Activated CD4-positive, alpha-beta memory T cell treated with anti-CD3 and anti-CD28 coated beads, Interleukin-2, amount 10 ng/mL, durations not matched to agents 7 days and 5 days (primary cell): ENCODE results near the gene IL23R. TPM values are rescaled to one million over a fixed set of nuclear protein-coding genes. Genes with fewer than 3 reads are reported as not detected.
"Not testable (repeated sequence)": the region's sequence is repeated elsewhere in the genome, so short reads cannot be mapped to it uniquely, and the experiment has no call there.

ENCODE experiments used
- CTCF ChIA-PET: fragments of 350-600 bp; sonication (Branson Sonifier 250); formaldehyde crosslinking; loops from one replicate; lab custom pipeline; 2021; ENCODE audit warnings: antibody characterized with exemption, inconsistent platforms; lab: Charles Lee
- POLR2A ChIA-PET: fragments of 350-600 bp; sonication (Branson Sonifier 250); formaldehyde crosslinking; loops from one replicate; lab custom pipeline; 2021; ENCODE audit warnings: antibody characterized with exemption; lab: Charles Lee
- DNase-seq: peaks from one replicate; pipeline ENCODE4 v3.0.0-alpha.2; 2020
- H3K27ac Mint-ChIP-seq: one replicate; pipeline ENCODE4 v1.8.0; 2021; ENCODE audit warnings: mild to moderate bottlenecking, mixed read lengths
- H3K27me3 Mint-ChIP-seq: one replicate; pipeline ENCODE4 v1.8.0; 2021; ENCODE audit warnings: mixed read lengths
- H3K36me3 Mint-ChIP-seq: one replicate; pipeline ENCODE4 v1.8.0; 2021; ENCODE audit warnings: low read depth, mixed read lengths
- H3K4me1 Mint-ChIP-seq: one replicate; pipeline ENCODE4 v1.8.0; 2021; ENCODE audit warnings: mixed read lengths
- H3K4me3 Mint-ChIP-seq: one replicate; pipeline ENCODE4 v1.8.0; 2021; ENCODE audit warnings: mild to moderate bottlenecking, mixed read lengths
- H3K9me3 Mint-ChIP-seq: one replicate; pipeline ENCODE4 v1.8.0; 2021; ENCODE audit warnings: mixed read lengths
- total RNA-seq, 2 experiments: library from RNA; stranded (reverse); gene quantifications; one replicate each; pipeline ENCODE4 v1.2.3, GENCODE V29; 2021

The IL23R gene
- total RNA-seq, 2 experiments from 2014 or later = 4.2 to 5.0 TPM

DNA sequence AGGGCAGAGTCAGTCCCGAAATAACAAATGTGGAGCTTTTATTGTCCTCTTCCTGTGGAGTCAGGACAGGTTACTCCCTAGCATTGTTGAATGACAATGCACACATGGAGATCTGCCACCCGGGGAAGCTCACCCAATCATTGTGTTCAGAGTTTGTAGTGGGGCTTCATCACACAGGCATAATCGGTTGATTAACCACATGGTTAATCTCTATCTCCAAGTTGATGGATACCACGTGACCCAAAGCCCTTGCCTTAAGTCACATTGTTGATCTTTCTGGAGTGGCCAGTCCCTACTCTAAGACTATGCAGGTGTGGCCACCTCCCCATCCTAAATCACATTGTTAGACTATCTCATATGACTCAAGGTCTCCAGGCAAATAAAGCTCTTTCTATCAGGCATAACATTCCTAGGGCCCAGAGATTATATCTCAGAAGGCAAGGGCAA lies 28.9 kb upstream of the IL23R start:
- Mint-ChIP-seq H3K4me1 (peaks cover 8% of the 10 kb centered on the region), H3K27me3 (peaks cover 8% of the 10 kb centered on the region), H3K36me3 (no peaks in the 10 kb centered on the region), H3K4me3 (no peak overlapping the region), H3K9me3 (no peaks in the 10 kb centered on the region), H3K27ac (no peak overlapping the region)
- POLR2A ChIA-PET = no interaction called here
- no peak for DNase-seq
- CTCF ChIA-PET = interaction anchor here (4.5 kb wide), 1 partner anchor 75 kb away, joined by 18 read pairs; no protein-coding TSS in a partner anchor

DNA sequence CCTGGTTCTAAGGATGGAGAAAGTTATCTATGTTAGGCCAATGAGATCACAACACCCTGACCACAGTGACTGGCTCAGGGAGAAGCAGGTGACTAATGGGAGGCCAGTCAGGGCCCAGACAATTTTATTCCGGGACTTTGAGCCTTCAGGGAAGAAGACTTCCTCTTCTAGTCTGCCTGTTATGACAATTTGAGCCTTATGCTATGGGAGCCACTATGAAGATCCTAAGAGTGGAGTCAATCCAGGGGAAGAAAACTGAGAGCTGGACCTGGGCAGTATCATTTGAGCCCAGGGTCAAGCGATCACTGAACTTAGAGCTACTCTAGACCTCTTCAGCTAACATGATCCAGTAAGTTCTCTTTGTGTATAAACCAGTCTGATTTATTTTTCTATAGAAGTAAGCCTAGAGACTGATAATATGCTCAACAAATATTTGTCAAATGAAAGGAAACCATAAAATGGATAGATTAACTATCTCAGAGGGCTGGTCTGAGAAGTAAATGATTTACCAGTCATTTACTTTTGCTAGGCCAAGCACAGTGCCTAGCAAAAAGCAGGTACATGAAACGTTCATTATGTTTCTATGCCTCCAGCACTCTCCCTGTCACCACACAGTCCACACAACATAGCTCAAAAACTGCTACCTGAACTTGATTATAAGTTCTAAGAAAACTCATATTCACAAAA lies 27.3 kb upstream of the IL23R start:
- Mint-ChIP-seq H3K4me3 (no peak overlapping the region), H3K36me3 (no peaks in the 10 kb centered on the region), H3K27me3 (peaks cover 8% of the 10 kb centered on the region), H3K4me1 (peaks cover 19% of the 10 kb centered on the region), H3K9me3 (no peaks in the 10 kb centered on the region), H3K27ac (no peak overlapping the region)
- no peak for DNase-seq
- POLR2A ChIA-PET = interaction anchor here (1.3 kb wide), 1 partner anchor 78 kb away, joined by 3 read pairs; no protein-coding TSS in a partner anchor
- CTCF ChIA-PET = interaction anchor here (4.5 kb wide), 1 partner anchor 73 kb away, joined by 18 read pairs; no protein-coding TSS in a partner anchor

DNA sequence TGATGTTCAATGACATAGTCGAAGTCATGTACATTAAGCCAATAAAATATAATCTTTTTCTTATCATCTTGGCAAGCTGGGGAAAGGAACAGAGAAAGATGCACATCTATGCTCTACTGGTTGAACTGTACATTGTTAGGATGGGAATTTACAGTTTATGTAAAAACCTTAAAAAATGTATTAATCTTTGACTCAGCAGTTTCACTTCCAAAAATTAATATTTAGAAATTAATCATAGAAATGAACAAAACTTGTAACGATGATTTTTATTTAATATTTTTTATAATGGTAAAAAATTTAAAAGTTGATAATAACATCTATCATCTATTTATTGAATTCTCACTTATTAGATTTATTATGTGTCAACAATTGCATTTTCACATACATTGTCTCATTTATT lies 25.8 kb upstream of the IL23R start:
- Mint-ChIP-seq H3K27ac (no peak overlapping the region), H3K4me1 (peaks cover 20% of the 10 kb centered on the region), H3K36me3 (no peaks in the 10 kb centered on the region), H3K9me3 (no peaks in the 10 kb centered on the region), H3K27me3 (peaks cover 8% of the 10 kb centered on the region), H3K4me3 (no peak overlapping the region)
- DNase-seq = no peak
- ChIA-PET POLR2A (no interaction called here), CTCF (interaction anchor here (2.7 kb wide), 1 partner anchor 72 kb away, joined by 20 read pairs; no protein-coding TSS in a partner anchor)

DNA sequence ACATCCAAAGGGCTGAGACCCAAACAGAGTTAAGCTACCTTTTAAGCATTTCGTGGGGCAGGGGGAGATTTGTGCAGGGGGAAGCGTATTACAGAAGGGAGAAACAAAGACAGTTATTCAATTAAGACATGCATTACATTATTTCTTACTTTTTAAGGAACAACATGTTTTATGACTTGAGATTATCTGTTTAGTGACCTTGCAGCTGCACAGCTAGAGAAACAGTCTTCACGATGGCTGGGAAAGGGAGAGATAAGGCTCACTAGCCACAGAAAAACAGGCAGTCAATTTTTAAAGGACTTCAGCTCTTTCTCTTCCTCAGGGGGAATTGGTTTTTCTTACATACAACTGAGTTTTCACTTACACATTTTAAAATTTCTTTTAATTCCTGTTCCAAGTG lies 24.4 kb upstream of the IL23R start:
- H3K9me3 Mint-ChIP-seq, DNase-seq, H3K27me3 Mint-ChIP-seq, POLR2A ChIA-PET, H3K27ac Mint-ChIP-seq, H3K4me3 Mint-ChIP-seq, H3K36me3 Mint-ChIP-seq: not testable (repeated sequence)
- CTCF ChIA-PET = interaction anchor here (0.8 to 2.7 kb wide), 4 partner anchors 70 to 378 kb away, joined by 3 to 20 read pairs (median 5); no protein-coding TSS in a partner anchor
- peaks cover 29% of the 10 kb centered on the region for H3K4me1 Mint-ChIP-seq

DNA sequence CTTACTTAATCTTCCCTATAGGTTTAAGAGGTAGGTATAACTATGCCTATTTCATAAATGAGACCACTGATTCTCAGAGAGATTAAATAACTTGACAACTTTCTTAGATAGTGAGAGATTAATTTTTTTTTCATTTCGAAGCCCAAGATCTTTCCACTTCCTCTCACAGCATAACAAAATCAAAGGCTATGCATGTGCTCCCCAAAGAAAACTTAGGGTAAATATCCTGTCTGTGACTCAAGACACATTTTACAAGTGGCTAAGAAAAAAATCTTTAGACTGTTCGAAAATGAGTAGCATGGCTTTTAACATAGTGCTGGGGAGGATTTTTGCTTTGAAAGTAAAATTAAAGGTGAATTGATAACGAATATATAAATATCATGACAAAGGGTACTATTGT lies 23.3 kb upstream of the IL23R start:
- H3K27ac Mint-ChIP-seq = no peak overlapping the region
- POLR2A ChIA-PET = no interaction called here
- no peaks in the 10 kb centered on the region for H3K36me3 Mint-ChIP-seq
- CTCF ChIA-PET = interaction anchor here (2.2 to 7.6 kb wide), 3 partner anchors 69 to 147 kb away, joined by 7 to 164 read pairs (median 20); no protein-coding TSS in a partner anchor
- H3K9me3 Mint-ChIP-seq = no peaks in the 10 kb centered on the region
- peaks cover 29% of the 10 kb centered on the region for H3K4me1 Mint-ChIP-seq
- peaks cover 6% of the 10 kb centered on the region for H3K27me3 Mint-ChIP-seq
- no peak overlapping the region for H3K4me3 Mint-ChIP-seq
- no peak for DNase-seq

DNA sequence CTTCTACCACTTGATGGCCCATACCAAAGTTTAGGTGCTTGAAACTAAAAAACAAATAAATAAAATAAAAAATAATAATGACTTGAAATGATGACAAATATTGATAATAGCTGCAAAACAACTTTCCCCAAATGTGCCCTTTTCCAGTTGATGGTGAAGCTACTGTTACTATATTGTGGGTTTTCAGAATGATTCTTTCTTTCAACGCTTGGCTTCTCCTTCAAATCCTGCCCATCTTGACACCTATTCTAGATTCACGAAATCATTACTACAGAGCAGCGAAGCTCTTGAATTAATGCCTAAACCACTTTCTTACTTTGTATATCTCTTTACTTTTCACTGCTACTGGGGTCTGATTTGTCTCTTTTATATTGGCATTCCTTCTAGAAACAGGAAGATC lies 22.3 kb upstream of the IL23R start:
- POLR2A ChIA-PET = interaction anchor here (0.9 to 1.0 kb wide), 2 partner anchors 19 to 68 kb away, joined by 5 to 7 read pairs; no protein-coding TSS in a partner anchor
- DNase-seq = no peak
- Mint-ChIP-seq H3K4me1 (peaks cover 33% of the 10 kb centered on the region), H3K36me3 (no peaks in the 10 kb centered on the region), H3K4me3 (no peak overlapping the region), H3K27me3 (no peaks in the 10 kb centered on the region), H3K27ac (no peak overlapping the region), H3K9me3 (no peaks in the 10 kb centered on the region)
- CTCF ChIA-PET = interaction anchor here (0.7 to 7.6 kb wide), 8 partner anchors 8 to 356 kb away, joined by 3 to 164 read pairs (median 3); no protein-coding TSS in a partner anchor

DNA sequence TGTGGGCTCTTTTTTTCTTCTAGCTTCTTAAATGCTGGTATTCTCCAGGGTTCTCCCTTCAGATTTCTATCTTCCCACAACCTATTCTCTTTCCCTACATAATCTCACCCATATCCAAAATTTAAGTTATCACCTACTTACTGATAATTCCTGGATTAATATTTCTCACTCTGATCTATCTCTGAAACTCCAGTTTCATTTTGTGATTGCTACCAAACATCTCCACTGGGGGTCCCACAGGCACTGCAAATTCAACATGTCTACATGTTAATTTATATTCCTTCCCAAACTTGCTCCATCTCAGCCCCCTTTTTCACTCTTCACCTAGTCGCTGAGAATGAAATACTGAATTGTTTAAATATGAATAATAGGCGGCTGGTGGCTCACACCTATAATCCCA lies 21.6 kb upstream of the IL23R start:
- no peak overlapping the region for H3K27ac Mint-ChIP-seq
- no peak overlapping the region for H3K4me3 Mint-ChIP-seq
- no peaks in the 10 kb centered on the region for H3K27me3 Mint-ChIP-seq
- no peaks in the 10 kb centered on the region for H3K9me3 Mint-ChIP-seq
- peaks cover 38% of the 10 kb centered on the region for H3K4me1 Mint-ChIP-seq
- POLR2A ChIA-PET = interaction anchor here (0.8 to 1.1 kb wide), 3 partner anchors 67 to 380 kb away, joined by 3 to 5 read pairs (median 3); no protein-coding TSS in a partner anchor
- DNase-seq = peak; percentile 36
- CTCF ChIA-PET = interaction anchor here (0.7 to 7.6 kb wide), 9 partner anchors 8 to 379 kb away, joined by 3 to 164 read pairs (median 3); no protein-coding TSS in a partner anchor
- no peaks in the 10 kb centered on the region for H3K36me3 Mint-ChIP-seq

DNA sequence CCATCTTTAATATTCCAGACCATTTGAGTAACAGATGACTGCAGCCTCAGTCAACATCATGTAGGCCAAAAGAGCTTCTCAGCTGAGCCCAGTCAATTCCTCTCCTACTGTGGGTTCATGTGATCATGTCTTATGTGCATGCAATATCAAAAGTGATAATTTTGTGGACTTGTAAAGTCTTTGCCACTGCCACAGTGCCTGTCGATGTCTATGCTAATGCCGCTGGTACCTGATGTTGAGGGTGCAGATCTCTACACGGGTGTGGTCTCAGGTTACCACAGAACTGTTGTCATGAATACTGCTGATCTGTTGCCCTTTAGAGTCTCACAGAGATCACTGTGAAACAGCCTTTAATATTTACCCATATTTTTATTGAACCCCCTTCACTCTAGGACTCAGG lies 20.2 kb upstream of the IL23R start:
- no peaks in the 10 kb centered on the region for H3K9me3 Mint-ChIP-seq
- no peak overlapping the region for H3K4me3 Mint-ChIP-seq
- peaks cover 41% of the 10 kb centered on the region for H3K4me1 Mint-ChIP-seq
- DNase-seq = no peak
- no peak overlapping the region for H3K27ac Mint-ChIP-seq
- H3K36me3 Mint-ChIP-seq = no peaks in the 10 kb centered on the region
- peaks cover 5% of the 10 kb centered on the region for H3K27me3 Mint-ChIP-seq
- ChIA-PET POLR2A (interaction anchor here (0.7 to 1.3 kb wide), 2 partner anchors 24 to 65 kb away, joined by 3 to 5 read pairs; no protein-coding TSS in a partner anchor), CTCF (interaction anchor here (7.6 kb wide), 1 partner anchor 66 kb away, joined by 164 read pairs; no protein-coding TSS in a partner anchor)

DNA sequence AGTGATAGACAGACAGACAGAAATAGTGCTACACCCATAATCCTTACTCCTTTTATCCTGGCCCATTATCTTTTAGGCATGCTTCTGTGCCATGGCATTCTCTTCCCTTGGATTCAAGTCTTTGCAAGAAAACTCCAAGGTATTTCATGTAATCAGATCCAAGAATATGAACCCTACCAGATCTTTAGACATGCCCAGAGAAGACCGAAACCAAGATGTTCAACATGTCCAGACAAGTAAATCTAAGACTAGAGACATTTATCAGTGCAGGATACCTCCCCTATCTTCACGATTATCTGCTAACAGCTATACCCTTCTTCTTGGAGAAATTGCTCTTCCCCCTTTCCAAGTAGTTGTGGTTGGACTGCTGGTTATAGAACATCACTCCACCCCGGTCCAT lies 19.7 kb upstream of the IL23R start:
- Mint-ChIP-seq H3K27ac (no peak overlapping the region), H3K27me3 (peaks cover 6% of the 10 kb centered on the region), H3K4me3 (no peak overlapping the region), H3K36me3 (no peaks in the 10 kb centered on the region), H3K9me3 (no peaks in the 10 kb centered on the region), H3K4me1 (peaks cover 44% of the 10 kb centered on the region)
- CTCF ChIA-PET = interaction anchor here (7.6 kb wide), 1 partner anchor 66 kb away, joined by 164 read pairs; no protein-coding TSS in a partner anchor
- no peak for DNase-seq
- POLR2A ChIA-PET = interaction anchor here (1.3 kb wide), 1 partner anchor 24 kb away, joined by 5 read pairs; no protein-coding TSS in a partner anchor

DNA sequence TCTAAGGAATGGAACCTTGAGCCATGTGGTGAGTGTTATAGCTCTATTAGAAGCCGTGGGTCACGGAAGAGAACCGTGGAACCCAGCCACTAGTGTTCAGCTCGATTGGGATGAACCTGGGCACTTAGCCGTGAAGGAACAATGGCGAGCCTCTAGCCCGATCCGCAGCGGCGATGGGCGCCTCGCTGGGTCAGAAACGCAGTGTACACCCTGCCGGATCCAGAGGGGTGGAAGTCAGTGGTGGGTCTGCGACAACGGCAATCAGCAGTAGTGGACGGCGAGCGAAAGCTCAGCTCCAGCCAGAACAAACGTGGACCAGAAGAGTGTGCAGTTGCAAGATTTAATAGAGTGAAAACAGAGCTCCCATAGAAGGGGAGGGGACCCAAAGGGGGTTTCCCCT lies 18.3 kb upstream of the IL23R start:
- H3K36me3 Mint-ChIP-seq, H3K27ac Mint-ChIP-seq, DNase-seq, H3K4me3 Mint-ChIP-seq, H3K9me3 Mint-ChIP-seq: not testable (repeated sequence)
- ChIA-PET CTCF (interaction anchor here (0.9 to 7.6 kb wide), 11 partner anchors 12 to 384 kb away, joined by 3 to 164 read pairs (median 6); partner anchors contain the start of gene SLC35D1), POLR2A (interaction anchor here (2.0 to 2.5 kb wide), 4 partner anchors 15 to 152 kb away, joined by 5 to 15 read pairs (median 8); partner anchors contain the start of gene IL23R)
- peaks cover 13% of the 10 kb centered on the region for H3K27me3 Mint-ChIP-seq
- H3K4me1 Mint-ChIP-seq = peaks cover 40% of the 10 kb centered on the region

DNA sequence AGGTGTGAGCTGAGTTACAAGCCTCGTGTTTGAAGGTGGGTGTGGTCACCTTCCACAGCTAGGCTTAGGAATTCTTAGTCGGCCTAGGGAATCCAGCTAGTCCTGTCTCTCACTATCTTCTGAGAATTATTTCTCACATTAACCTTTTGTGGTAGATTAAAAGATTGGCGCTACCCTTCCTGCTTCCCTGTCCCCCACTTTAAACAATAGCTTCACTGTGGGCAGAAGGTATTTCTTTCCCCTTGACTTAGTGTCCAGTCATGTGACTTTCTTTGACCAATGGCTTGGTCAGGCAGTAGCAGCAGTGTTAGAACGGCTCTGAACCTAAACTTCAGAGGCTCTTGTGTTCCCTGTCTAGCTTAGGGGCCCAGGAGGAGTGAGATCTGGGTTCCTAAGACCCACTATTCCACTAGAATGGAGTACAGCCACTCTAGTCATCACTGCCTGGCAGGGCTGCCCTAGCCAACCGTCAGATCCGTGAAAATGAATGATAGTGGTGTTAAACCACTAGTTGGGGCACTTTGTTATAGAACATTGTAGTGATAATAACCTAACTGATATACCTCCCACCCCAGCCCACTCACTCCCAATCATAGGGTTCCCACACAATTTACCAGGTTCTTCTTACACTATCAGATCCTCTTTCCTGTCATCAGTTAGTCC lies 17.6 kb upstream of the IL23R start:
- ChIA-PET POLR2A (interaction anchor here (1.2 to 2.5 kb wide), 5 partner anchors 13 to 152 kb away, joined by 3 to 15 read pairs (median 5); partner anchors contain the start of gene IL23R), CTCF (interaction anchor here (0.6 to 7.6 kb wide), 18 partner anchors 13 to 384 kb away, joined by 3 to 164 read pairs (median 4); partner anchors contain the start of gene SLC35D1)
- Mint-ChIP-seq H3K4me3 (no peak overlapping the region), H3K4me1 (peaks cover 33% of the 10 kb centered on the region), H3K9me3 (no peaks in the 10 kb centered on the region), H3K27me3 (peaks cover 19% of the 10 kb centered on the region), H3K36me3 (no peaks in the 10 kb centered on the region), H3K27ac (no peak overlapping the region)
- no peak for DNase-seq

DNA sequence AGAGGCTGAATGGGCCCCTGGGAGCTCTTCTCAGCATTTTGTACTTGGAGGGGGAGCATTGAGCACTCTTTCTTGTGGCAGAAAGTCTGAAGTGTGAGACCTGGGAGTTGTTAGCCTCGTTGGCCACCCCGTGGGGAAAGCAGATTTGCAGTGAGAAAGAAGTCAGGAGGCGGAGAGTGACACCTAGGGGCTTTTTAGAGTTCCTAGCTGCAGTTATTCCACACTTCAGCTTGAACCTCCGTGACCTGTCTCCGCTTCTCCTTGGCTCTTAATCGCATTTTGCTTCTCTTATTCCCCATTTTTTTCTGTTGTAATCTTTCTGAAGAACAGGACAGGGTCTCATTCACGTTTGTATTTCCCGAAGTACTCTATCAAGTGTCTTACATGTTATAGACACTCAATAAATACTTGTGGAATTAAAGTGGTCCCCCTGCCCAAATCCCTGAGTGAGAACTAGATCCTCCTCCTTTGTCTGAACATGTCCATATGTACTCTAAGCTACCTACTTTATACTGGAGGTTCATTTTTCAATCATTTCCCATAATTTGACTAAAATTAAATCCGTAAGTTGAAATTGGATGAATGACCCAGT lies 17.0 kb upstream of the IL23R start:
- Mint-ChIP-seq H3K4me1 (peaks cover 29% of the 10 kb centered on the region), H3K4me3 (no peak overlapping the region), H3K27me3 (peaks cover 22% of the 10 kb centered on the region), H3K36me3 (peaks cover 3% of the 10 kb centered on the region), H3K9me3 (no peaks in the 10 kb centered on the region), H3K27ac (no peak overlapping the region)
- CTCF ChIA-PET = interaction anchor here (0.6 to 7.6 kb wide), 21 partner anchors 13 to 385 kb away, joined by 3 to 164 read pairs (median 4); partner anchors contain the start of gene SLC35D1
- POLR2A ChIA-PET = interaction anchor here (1.2 to 2.5 kb wide), 6 partner anchors 13 to 153 kb away, joined by 3 to 15 read pairs (median 5); partner anchors contain the start of genes IL23R and SLC35D1
- DNase-seq = peak; percentile 65
